Measurements from ENCODE around the gene TBL1X.

- TF ChIP-seq CTCF (conservative IDR thresholded peaks at IDR 0.05), result no peak
- TF ChIP-seq EZH2 (IDR thresholded peaks at IDR 0.05; ENCODE audit: low read depth), result no peak
These were observed 24.6 kb upstream of the TBL1X start for GRCh38 chrX:9440116-9440844.

Measured in PC-9 (cell line).